ENCODE measurements around the gene SLC29A3. TPM values are rescaled to one million over a fixed set of nuclear protein-coding genes. Genes with fewer than 3 reads are reported as not detected.

SLC29A3 gene
- total and polyA plus RNA-seq, 2 of the 8 experiments (the other 6 are each of a cell fraction or from before 2014, with no cell fraction given): 14.0 to 24.6 TPM

GRCh38 chr10:71366690-71367089 lies 47.6 kb downstream of the SLC29A3 start (continued):
- TF ChIP-seq CHD7 (IDR thresholded peaks at IDR 0.05; ENCODE audit: insufficient replicate concordance, low read length) (no peak), GABPA (IDR thresholded peaks at IDR 0.05; ENCODE audit: borderline replicate concordance, insufficient read depth, low read length) (no peak), SRF (IDR thresholded peaks at IDR 0.05; ENCODE audit: low read depth, low read length) (no peak), E2F6 (IDR thresholded peaks at IDR 0.05) (no peak), TCF12 (IDR thresholded peaks at IDR 0.05; ENCODE audit: low read depth, low read length) (no peak), EZH2 (IDR thresholded peaks at IDR 0.05; ENCODE audit: low read depth, low read length, severe bottlenecking) (no peak), TAF1 (IDR thresholded peaks at IDR 0.05; ENCODE audit: low read depth, low read length) (no peak), BCL11A (IDR thresholded peaks at IDR 0.05; ENCODE audit: low read depth in 2 of 2, low read length in 2 of 2) (no peak), KDM4A (IDR thresholded peaks at IDR 0.05; ENCODE audit: low read depth, low read length, severe bottlenecking) (no peak), BRCA1 (IDR thresholded peaks at IDR 0.05; ENCODE audit: low read depth, low read length) (no peak), KDM5A (IDR thresholded peaks at IDR 0.05; ENCODE audit: low read length) (no peak)

Data from H1 (cell line).